ENCODE results near the gene OR5I1. TPM values are rescaled to one million over a fixed set of nuclear protein-coding genes. Genes with fewer than 3 reads are reported as not detected.
"Not testable (repeated sequence)": the region's sequence is repeated elsewhere in the genome, so short reads cannot be mapped to it uniquely, and the experiment has no call there.

OR5I1 gene
- not detected for polyA plus RNA-seq

GRCh38 chr11:55936300-55936699, at the start of gene OR5I1:
OR5I1 (minus strand) TSS chr11:55936400; CDS start chr11:55936400, 0 bp downstream.
- H3K27ac Mint-ChIP-seq = no peak within 1 kb of the TSS
- H3K4me1 Mint-ChIP-seq = no peaks in the 10 kb centered on the region
- H3K4me3 Mint-ChIP-seq = no peak within 1 kb of the TSS
- H3K9me3 Mint-ChIP-seq = peaks cover 0 to 30% (median 18%) of the 10 kb centered on the region in 6 donors
- no peaks in the 10 kb centered on the region for H3K36me3 Mint-ChIP-seq
- H3K27me3 Mint-ChIP-seq (ENCODE audit: low read depth in 3 of 3) = peaks cover 0 to 1% (median 0%) of the 10 kb centered on the region in 3 donors
- DNase-seq = no peak

GRCh38 chr11:55970935-55971334, 34.7 kb upstream of the OR5I1 start:
- no peak overlapping the region for H3K4me3 Mint-ChIP-seq
- no peaks in the 10 kb centered on the region for H3K4me1 Mint-ChIP-seq
- H3K9me3 Mint-ChIP-seq = peaks cover 0 to 45% (median 27%) of the 10 kb centered on the region in 6 donors
- H3K36me3 Mint-ChIP-seq = no peaks in the 10 kb centered on the region
- H3K27ac Mint-ChIP-seq = no peak overlapping the region
- H3K27me3 Mint-ChIP-seq (ENCODE audit: low read depth in 3 of 3) = no peaks in the 10 kb centered on the region
- DNase-seq = no peak

- no peaks in the 10 kb centered on the region for H3K36me3 Mint-ChIP-seq
- DNase-seq = no peak
- H3K4me3 Mint-ChIP-seq = no peak within 1 kb of the TSS
- H3K9me3 Mint-ChIP-seq = peaks cover 0 to 45% (median 26%) of the 10 kb centered on the region in 6 donors
- H3K27ac Mint-ChIP-seq = no peak within 1 kb of the TSS
- H3K4me1 Mint-ChIP-seq = no peaks in the 10 kb centered on the region
- no peaks in the 10 kb centered on the region for H3K27me3 Mint-ChIP-seq (ENCODE audit: low read depth in 3 of 3)
These were observed 33.6 kb upstream of the OR5I1 start, which contains the start of gene OR10AG1 for GRCh38 chr11:55969845-55970244. OR10AG1 (minus strand) TSS chr11:55969945; CDS start chr11:55969907, 38 bp downstream.

GRCh38 chr11:55967914-55968313, 31.7 kb upstream of the OR5I1 start:
- Mint-ChIP-seq H3K9me3 (peaks cover under 1 to 51% (median 25%) of the 10 kb centered on the region in 6 donors), H3K36me3 (no peaks in the 10 kb centered on the region), H3K27ac (no peak overlapping the region), H3K4me3 (no peak overlapping the region), H3K4me1 (no peaks in the 10 kb centered on the region), H3K27me3 (ENCODE audit: low read depth in 3 of 3) (no peaks in the 10 kb centered on the region)
- DNase-seq = no peak

- no peak overlapping the region for H3K4me3 Mint-ChIP-seq
- no peaks in the 10 kb centered on the region for H3K4me1 Mint-ChIP-seq
- no peak for DNase-seq
- no peaks in the 10 kb centered on the region for H3K27me3 Mint-ChIP-seq (ENCODE audit: low read depth in 3 of 3)
- peaks cover 3 to 52% (median 30%) of the 10 kb centered on the region in 6 donors for H3K9me3 Mint-ChIP-seq
- H3K27ac Mint-ChIP-seq = no peak overlapping the region
- H3K36me3 Mint-ChIP-seq = no peaks in the 10 kb centered on the region
These were observed 30.2 kb upstream of the OR5I1 start for GRCh38 chr11:55966391-55966790.

- H3K4me1 Mint-ChIP-seq = no peaks in the 10 kb centered on the region
- H3K36me3 Mint-ChIP-seq = no peaks in the 10 kb centered on the region
- peaks cover 1 to 33% (median 8%) of the 10 kb centered on the region in 6 donors for H3K9me3 Mint-ChIP-seq
- no peak overlapping the region for H3K27ac Mint-ChIP-seq
- no peak overlapping the region for H3K4me3 Mint-ChIP-seq
- H3K27me3 Mint-ChIP-seq (ENCODE audit: low read depth in 3 of 3) = peaks cover 0 to 3% (median 0%) of the 10 kb centered on the region in 3 donors
- no peak for DNase-seq
These were observed 20.3 kb upstream of the OR5I1 start for GRCh38 chr11:55956521-55956920.

GRCh38 chr11:55949330-55949729, 13.1 kb upstream of the OR5I1 start:
- Mint-ChIP-seq H3K27me3 (ENCODE audit: low read depth in 3 of 3) (no peaks in the 10 kb centered on the region), H3K4me3 (no peak overlapping the region), H3K4me1 (no peaks in the 10 kb centered on the region), H3K27ac (no peak overlapping the region), H3K9me3 (peaks cover 4 to 35% (median 13%) of the 10 kb centered on the region in 6 donors), H3K36me3 (no peaks in the 10 kb centered on the region)
- DNase-seq = no peak

- H3K36me3 Mint-ChIP-seq = no peaks in the 10 kb centered on the region
- no peaks in the 10 kb centered on the region for H3K4me1 Mint-ChIP-seq
- peaks cover 0 to 24% (median 4%) of the 10 kb centered on the region in 6 donors for H3K9me3 Mint-ChIP-seq
- H3K4me3 Mint-ChIP-seq = no peak overlapping the region
- H3K27ac Mint-ChIP-seq = no peak overlapping the region
- no peaks in the 10 kb centered on the region for H3K27me3 Mint-ChIP-seq (ENCODE audit: low read depth in 3 of 3)
- no peak for DNase-seq
These were observed 6.7 kb upstream of the OR5I1 start for GRCh38 chr11:55942785-55943392.

- H3K4me3 Mint-ChIP-seq = no peak overlapping the region
- H3K27me3 Mint-ChIP-seq (ENCODE audit: low read depth in 3 of 3) = peaks cover 0 to 2% (median 0%) of the 10 kb centered on the region in 3 donors
- H3K27ac Mint-ChIP-seq = no peak overlapping the region
- DNase-seq = no peak
- H3K36me3 Mint-ChIP-seq = no peaks in the 10 kb centered on the region
- peaks cover 2 to 67% (median 31%) of the 10 kb centered on the region in 6 donors for H3K9me3 Mint-ChIP-seq
- no peaks in the 10 kb centered on the region for H3K4me1 Mint-ChIP-seq
These were observed 15.7 kb downstream of the OR5I1 start for GRCh38 chr11:55920537-55920936.

- peaks cover 7 to 62% (median 18%) of the 10 kb centered on the region in 6 donors for H3K9me3 Mint-ChIP-seq
- no peak for DNase-seq
- no peaks in the 10 kb centered on the region for H3K4me1 Mint-ChIP-seq
- H3K36me3 Mint-ChIP-seq = no peaks in the 10 kb centered on the region
- H3K27ac Mint-ChIP-seq = no peak within 1 kb of the TSS
- peaks cover 0 to 2% (median 0%) of the 10 kb centered on the region in 3 donors for H3K27me3 Mint-ChIP-seq (ENCODE audit: low read depth in 3 of 3)
- no peak within 1 kb of the TSS for H3K4me3 Mint-ChIP-seq
These were observed 21.7 kb downstream of the OR5I1 start, which contains the start of gene OR5W2 for GRCh38 chr11:55914482-55914881. OR5W2 (minus strand) TSS chr11:55914582; CDS start chr11:55914582, 0 bp downstream.

GRCh38 chr11:55902308-55902707, 33.9 kb downstream of the OR5I1 start:
- no peaks in the 10 kb centered on the region for H3K36me3 Mint-ChIP-seq
- peaks cover 8 to 42% (median 19%) of the 10 kb centered on the region in 6 donors for H3K9me3 Mint-ChIP-seq
- DNase-seq = no peak
- no peak overlapping the region for H3K27ac Mint-ChIP-seq
- H3K4me1 Mint-ChIP-seq = no peaks in the 10 kb centered on the region
- H3K4me3 Mint-ChIP-seq = no peak overlapping the region
- H3K27me3 Mint-ChIP-seq (ENCODE audit: low read depth in 3 of 3) = no peaks in the 10 kb centered on the region

- DNase-seq = no peak
- Mint-ChIP-seq H3K36me3 (peaks cover 0 to 4% (median 0%) of the 10 kb centered on the region in 3 donors), H3K4me1 (no peaks in the 10 kb centered on the region), H3K9me3 (peaks cover 9 to 43% (median 22%) of the 10 kb centered on the region in 6 donors), H3K27ac (no peak overlapping the region), H3K4me3 (no peak overlapping the region), H3K27me3 (ENCODE audit: low read depth in 3 of 3) (no peaks in the 10 kb centered on the region)
These were observed 41.0 kb downstream of the OR5I1 start for GRCh38 chr11:55895216-55895615.

GRCh38 chr11:55885481-55885880, 50.7 kb downstream of the OR5I1 start:
- H3K4me1 Mint-ChIP-seq; H3K4me3 Mint-ChIP-seq; H3K36me3 Mint-ChIP-seq; DNase-seq; H3K27ac Mint-ChIP-seq; H3K27me3 Mint-ChIP-seq (ENCODE audit: low read depth in 3 of 3): not testable (repeated sequence)
- peaks cover 4 to 41% (median 24%) of the 10 kb centered on the region in 6 donors for H3K9me3 Mint-ChIP-seq
